GM12878 (cell line): ENCODE data around the gene DCLK2. TPM values are rescaled to one million over a fixed set of nuclear protein-coding genes. Genes with fewer than 3 reads are reported as not detected.

Source experiments
- ATAC-seq: fragments of 200-7000 bp; cut with Tn5 transposase; 3 replicates; pipeline ENCODE4 v1.9.1; 2020; ENCODE audit warnings: mild to moderate bottlenecking, moderate library complexity
- BruUV-seq: library from RNA; stranded (reverse); fragments of 400-500 nt; replicated peaks from 2 replicates; lab custom pipeline; 2021; lab: Mats Ljungman, UMichigan
- CTCF ChIA-PET: fragments of 300-600 bp; sonication (Branson Sonifier 250); formaldehyde crosslinking; extraction: SDS; loops from one replicate; lab custom pipeline; 2021; ENCODE audit warnings: inconsistent platforms; lab: Yijun Ruan, JAX
- POLR2A ChIA-PET: fragments of 350-600 bp; formaldehyde crosslinking; extraction: SDS; loops from one replicate; lab custom pipeline; 2021; ENCODE audit warnings: inconsistent platforms; lab: Charles Lee
- RAD21 ChIA-PET: fragments of 300-600 bp; sonication (Branson Sonifier 250); formaldehyde crosslinking; loops from one replicate; lab custom pipeline; 2023; ENCODE audit warnings: antibody characterized with exemption; ENCODE audit not compliant: unreplicated experiment; lab: Charles Lee
- SMC1A ChIA-PET: fragments of 300-600 bp; sonication (Branson Sonifier 250); formaldehyde crosslinking; loops from one replicate; lab custom pipeline; 2023; ENCODE audit not compliant: unreplicated experiment, uncharacterized antibody; lab: Charles Lee
- DNase-seq: peaks from one replicate; pipeline ENCODE4 v3.0.0-alpha.2; 2011; ENCODE audit warnings: low read depth, low spot score
- FAIRE-seq: peaks from 3 replicates; lab custom pipeline; 2011; peaks lifted over from hg19 to GRCh38; lab: Jason Lieb, UNC
- H2AFZ ChIP-seq: 2 replicates; pipeline ENCODE4 v1.6.0; 2011; ENCODE audit warnings: low read depth, low read length, control low read depth; ENCODE audit not compliant: control insufficient read depth
- H3K27ac ChIP-seq: 2 replicates; pipeline ENCODE4 v1.5.1; 2011; ENCODE audit warnings: control low read depth; ENCODE audit not compliant: control insufficient read depth, insufficient read depth
- H3K27me3 ChIP-seq, 2 experiments: replicated peaks in 1 of 2; 2 replicates each; pipeline versions ENCODE4 v1.6.0 to v1.6.1; 2011; ENCODE audit warnings: low read length in 1 of 2; ENCODE audit not compliant: control insufficient read depth in 2 of 2, insufficient read depth in 2 of 2
- H3K36me3 ChIP-seq, 2 experiments: 2 replicates each; pipeline ENCODE4 v1.5.1; 2011; ENCODE audit warnings: low read length in 1 of 2; ENCODE audit not compliant: control insufficient read depth in 2 of 2, insufficient read depth in 2 of 2
- H3K4me1 ChIP-seq: 2 replicates; pipeline ENCODE4 v1.6.1; 2011; ENCODE audit warnings: mild to moderate bottlenecking, low read length, moderate library complexity, mixed read lengths; ENCODE audit not compliant: control insufficient read depth, insufficient read depth
- H3K4me2 ChIP-seq: 2 replicates; pipeline ENCODE4 v1.6.0; 2011; ENCODE audit warnings: control low read depth; ENCODE audit not compliant: control insufficient read depth, insufficient read depth
- H3K4me3 ChIP-seq: fragments of 200-600 bp; sonication (generic); 2 replicates; pipeline ENCODE4 v1.5.1; 2016
- H3K79me2 ChIP-seq: 2 replicates; pipeline ENCODE4 v1.6.0; 2011; ENCODE audit warnings: low read length; ENCODE audit not compliant: control insufficient read depth, insufficient read depth
- H3K9ac ChIP-seq: 2 replicates; pipeline ENCODE4 v1.8.0; 2011; ENCODE audit warnings: low read length, control low read depth, mixed read lengths; ENCODE audit not compliant: control insufficient read depth, insufficient read depth
- H3K9me3 ChIP-seq: replicated peaks from 3 replicates; pipeline ENCODE4 v1.5.1; 2011; ENCODE audit warnings: mild to moderate bottlenecking, low read length; ENCODE audit not compliant: control insufficient read depth, insufficient read depth
- H4K20me1 ChIP-seq: 2 replicates; pipeline ENCODE4 v1.6.0; 2011; ENCODE audit not compliant: control insufficient read depth, insufficient read depth
- CHD2 ChIP-seq: IDR thresholded peaks from 2 replicates; pipeline ENCODE4 v1.6.1; 2011; ENCODE audit warnings: low read depth, low read length, improper control_type of control experiment, borderline replicate concordance
- CUX1 ChIP-seq: IDR thresholded peaks from 2 replicates; pipeline ENCODE4 v1.6.1; 2012; ENCODE audit warnings: improper control_type of control experiment, low read depth, low read length; ENCODE audit not compliant: insufficient replicate concordance
- FOS ChIP-seq: IDR thresholded peaks from 3 replicates; pipeline ENCODE4 v1.6.1; 2011; ENCODE audit warnings: borderline replicate concordance; ENCODE audit not compliant: insufficient read length; ENCODE audit errors: extremely low read depth
- GATAD2B ChIP-seq: fragments of 450-650 bp; conservative IDR thresholded peaks from 2 replicates; pipeline ENCODE4 v1.6.1; 2017; ENCODE audit warnings: low read depth, mild to moderate bottlenecking, moderate library complexity
- HDAC2 ChIP-seq: fragments of 200-600 bp; sonication (generic); IDR thresholded peaks from 2 replicates; pipeline ENCODE4 v1.6.1; 2017
- HSF1 ChIP-seq: fragments of 150-350 bp; IDR thresholded peaks from 2 replicates; pipeline ENCODE4 v1.6.1; 2014; ENCODE audit warnings: mild to moderate bottlenecking, low read depth, low read length
- NFYA ChIP-seq: IDR thresholded peaks from 2 replicates; pipeline ENCODE4 v1.6.1; 2011; ENCODE audit warnings: low read depth, mild to moderate bottlenecking, low read length, improper control_type of control experiment, borderline replicate concordance
- SIN3A ChIP-seq: IDR thresholded peaks from 2 replicates; pipeline ENCODE4 v1.6.1; 2012; ENCODE audit warnings: low read depth, low read length, improper control_type of control experiment
- SREBF2 ChIP-seq: IDR thresholded peaks from 2 replicates; pipeline ENCODE4 v1.6.1; 2012; ENCODE audit warnings: mild to moderate bottlenecking, low read length
- STAT1 ChIP-seq: fragments of 450-650 bp; conservative IDR thresholded peaks from 2 replicates; pipeline ENCODE4 v1.6.1; 2014; ENCODE audit warnings: antibody characterized with exemption, mild to moderate bottlenecking
- WRNIP1 ChIP-seq: IDR thresholded peaks from 2 replicates; pipeline ENCODE4 v1.6.1; 2011; ENCODE audit warnings: low read depth, low read length, improper control_type of control experiment, borderline replicate concordance
- ZBTB4 ChIP-seq: fragments of 450-650 bp; formaldehyde crosslinking; IDR thresholded peaks from 2 replicates; pipeline ENCODE4 v1.4.0; 2022; ENCODE audit warnings: mild to moderate bottlenecking, moderate library complexity
- WGBS: methylation state at CpG from one replicate; pipeline ENCODE4 v1.1.6; 2016; ENCODE audit warnings: low lambda C conversion rate; ENCODE audit not compliant: insufficient replicate concordance, insufficient coverage; ENCODE audit errors: missing lambda C conversion rate; 5-methylcytosine and 5-hydroxymethylcytosine counted together
- in situ Hi-C: fragments of 300-500 bp; cut with MboI; formaldehyde crosslinking; loops from 9 replicates; pipeline ENCODE4 v1.14.3; 2018; ENCODE audit warnings: mixed read lengths
- intact Hi-C: fragments of 100-400 bp; cut with micrococcal nuclease; formaldehyde crosslinking; loops from one replicate; pipeline ENCODE4 v1.14.2; 2022; ENCODE audit not compliant: unreplicated experiment
- polyA plus RNA-seq, 11 experiments: library from polyadenylated mRNA; depleted of rRNA in 4 of 11; unstranded in 6 of 11; stranded (reverse) in 5 of 11; fragments of >200 nt; fragmentation: Nextera tagmentation in 4 of 11; fragmentation: Illumina TruSeq in 1 of 11; extraction: Ambion mirVana in 4 of 11; extraction: Trizol in 1 of 11; gene quantifications; 1 replicate in 1 of 11; 2 replicates in 10 of 11; pipeline versions ENCODE4 v1.2.1 to v1.2.3, GENCODE V29; 2011 to 2016; ENCODE audit warnings: inconsistent platforms in 2 of 11, missing spikeins in 2 of 11, low read depth in 1 of 11
- total RNA-seq, 4 experiments: library from RNA; depleted of rRNA in 3 of 4; stranded (reverse); fragments of >200 nt in 3 of 4; fragmentation: Illumina TruSeq in 1 of 4; extraction: Trizol in 1 of 4; gene quantifications; 2 replicates each; pipeline versions ENCODE4 v1.2.1 to v1.2.3, GENCODE V29; 2013 to 2021

The DCLK2 gene
- total and polyA plus RNA-seq, 10 of the 15 experiments (the other 5 are each of a cell fraction or from before 2014, with no cell fraction given) = not detected

GRCh38 chr4:150256841-150257730, 178.8 kb downstream of the DCLK2 start:
- ChIA-PET RAD21 (no interaction called here), SMC1A (no interaction called here), POLR2A (no interaction called here), CTCF (no interaction called here)
- intact Hi-C loops = no loop called here
- TF ChIP-seq CUX1 = no peak
- no peak for TF ChIP-seq HDAC2
- TF ChIP-seq WRNIP1 = no peak
- TF ChIP-seq HSF1 = no peak
- no peak for TF ChIP-seq SREBF2
- no peak for TF ChIP-seq NFYA
- no peak for TF ChIP-seq CHD2
- TF ChIP-seq FOS = no peak
- no peak for TF ChIP-seq STAT1
- no peak for TF ChIP-seq ZBTB4 (CRISPR knock-in tag)
- TF ChIP-seq SIN3A = no peak
- TF ChIP-seq GATAD2B = no peak
- 64% methylated on average over 25 of the region's 25 CpGs for WGBS
- H3K4me2 ChIP-seq = no peak overlapping the region
- H3K9me3 ChIP-seq = no peaks in the 10 kb centered on the region
- no peaks in the 10 kb centered on the region for H3K4me1 ChIP-seq
- no peaks in the 10 kb centered on the region for H3K27me3 ChIP-seq
- no peaks in the 10 kb centered on the region for H3K79me2 ChIP-seq
- H2AFZ ChIP-seq = no peak overlapping the region
- H3K36me3 ChIP-seq = no peaks in the 10 kb centered on the region
- H3K4me3 ChIP-seq = no peak overlapping the region
- ATAC-seq (no peak), DNase-seq (no peak), FAIRE-seq (no peak)
- no peaks in the 10 kb centered on the region for H4K20me1 ChIP-seq
- in situ Hi-C loops = no loop called here
- H3K27ac ChIP-seq = no peak overlapping the region
- BruUV-seq = no TSS peak
- no peak overlapping the region for H3K9ac ChIP-seq
